GM19324 (cell line): ENCODE data around the gene MVB12A.

Experiments used
- ATAC-seq: cut with Tn5 transposase; IDR thresholded peaks from one replicate; pipeline ENCODE4 v1.9.1; 2021; ENCODE audit warnings: mild to moderate bottlenecking, moderate library complexity; ENCODE audit not compliant: unreplicated experiment, low FRiP score

The MVB12A gene

DNA sequence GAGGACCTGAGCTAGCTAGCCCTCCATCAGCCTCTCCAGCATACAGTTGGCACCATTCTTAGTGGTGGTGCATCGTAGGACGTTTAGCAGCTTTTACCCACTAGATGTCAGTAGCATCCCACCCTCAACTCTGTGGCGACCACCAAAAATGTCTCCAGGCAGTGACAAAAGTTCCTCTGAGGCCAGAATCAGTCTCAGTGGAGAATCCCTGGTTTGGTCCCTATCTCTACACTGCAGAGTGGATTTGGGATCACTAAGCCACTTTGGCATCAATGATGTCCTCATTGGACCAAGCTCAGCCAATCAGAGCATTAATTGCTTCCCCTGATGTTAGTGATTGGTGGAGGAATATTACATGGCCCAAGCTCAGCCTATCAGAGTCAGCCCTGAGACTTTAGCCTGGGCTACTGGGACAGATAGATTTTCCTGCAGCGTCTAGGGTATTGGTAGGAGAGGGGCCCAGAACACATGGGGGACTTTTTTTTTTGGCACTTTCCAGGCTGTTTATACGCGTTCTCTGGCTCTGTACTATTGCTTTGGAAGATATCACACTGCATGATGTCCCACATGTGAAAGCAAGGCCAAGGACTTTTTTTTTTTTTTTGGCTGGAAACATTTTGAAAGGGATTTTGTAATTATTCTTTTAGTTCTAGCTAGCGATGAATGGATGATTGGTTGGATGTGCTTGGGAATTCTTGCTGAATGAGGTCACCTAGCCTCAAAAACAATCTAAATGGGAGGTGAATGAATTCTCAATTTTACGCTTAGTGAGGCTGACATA is 21.6 kb downstream of the MVB12A start:
- no peak for ATAC-seq

DNA sequence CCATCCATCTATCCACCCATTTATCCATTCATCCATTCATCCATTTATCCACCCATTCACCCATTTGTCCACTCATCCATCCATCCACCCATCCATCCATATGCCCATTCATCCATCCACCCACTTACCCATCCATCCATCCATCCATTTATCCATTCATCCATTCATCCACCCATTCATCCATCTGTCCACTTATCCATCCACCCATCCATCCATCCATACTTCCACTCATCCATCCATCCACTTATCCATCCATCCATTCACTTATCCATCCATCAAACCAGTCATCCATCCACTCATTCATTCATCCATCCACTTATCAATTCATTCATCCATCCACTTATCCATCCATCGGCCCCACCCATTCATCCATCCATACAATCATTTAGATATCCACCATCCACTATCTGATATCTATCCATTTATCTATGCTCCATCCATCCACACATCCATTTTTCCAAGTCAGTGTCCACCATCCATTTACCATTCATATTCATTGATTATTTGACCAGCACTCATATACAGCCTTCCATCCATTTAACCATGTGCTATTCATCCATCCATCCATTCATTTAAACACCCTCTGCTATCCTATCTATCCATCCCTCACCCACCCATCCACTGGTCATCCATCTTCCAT is 25.8 kb downstream of the MVB12A start:
- ATAC-seq, result no peak

DNA sequence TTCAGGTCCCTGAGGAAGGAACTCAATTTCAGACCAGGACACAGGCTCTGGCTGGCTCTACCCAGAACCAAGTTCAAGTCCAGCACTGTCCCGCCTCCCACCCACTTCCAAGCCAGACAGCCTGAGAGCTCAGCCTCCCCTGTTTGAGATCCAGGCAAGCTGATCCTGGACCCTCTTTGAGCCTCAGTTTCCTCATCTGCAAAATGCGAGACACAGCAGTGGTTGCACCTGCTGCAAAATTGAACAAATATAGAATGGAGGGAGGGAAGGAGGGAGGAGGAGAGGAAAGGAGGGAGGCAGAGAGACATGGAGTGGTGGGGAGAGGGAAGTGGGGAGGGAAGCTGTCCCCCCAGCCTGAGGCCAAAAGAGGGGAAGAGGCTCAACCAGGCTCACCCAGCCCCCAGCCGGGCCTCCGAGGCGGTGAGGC is 27.9 kb downstream of the MVB12A start:
- ATAC-seq, result no peak

DNA sequence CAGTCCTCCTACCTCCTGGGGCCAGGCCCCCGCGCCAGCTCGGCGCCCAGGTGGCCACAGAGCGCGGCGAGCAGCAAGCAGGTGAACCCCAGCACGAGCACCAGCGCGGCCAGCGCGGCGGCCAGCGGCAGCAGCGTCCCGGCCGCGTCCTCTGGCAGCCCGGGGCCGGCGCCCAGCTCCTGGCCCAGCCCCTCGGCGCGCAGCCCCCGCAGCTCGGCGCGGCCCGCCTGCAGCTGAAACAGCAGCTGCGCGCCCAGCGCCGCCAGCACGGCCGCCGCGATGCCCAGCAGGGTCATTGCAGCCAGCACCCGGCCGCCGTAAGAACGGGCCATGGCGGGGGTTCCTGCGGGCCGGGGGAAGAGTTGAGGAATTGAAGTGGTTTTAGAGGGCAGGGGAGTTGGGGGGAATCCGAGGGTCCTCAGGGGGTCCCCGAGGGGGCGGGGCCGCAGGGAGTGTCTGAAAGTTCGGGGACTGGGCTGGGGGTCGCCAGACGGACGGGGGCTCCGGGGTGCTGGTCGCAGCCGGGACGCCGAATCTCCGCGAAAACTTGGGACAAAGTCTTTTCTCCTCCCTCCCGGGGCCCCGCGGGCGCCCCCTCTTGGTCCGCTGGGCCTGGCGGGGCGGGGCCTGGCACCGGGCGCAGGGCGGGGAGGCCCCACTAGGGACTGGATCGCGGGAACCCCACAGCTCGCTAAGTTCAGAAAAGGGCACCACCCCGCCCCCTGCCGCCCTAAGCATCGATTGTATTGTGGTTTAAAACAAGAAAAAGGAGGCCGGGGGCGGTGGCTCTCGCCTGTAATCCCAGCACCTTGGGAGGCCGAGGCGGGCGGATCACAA is 28.5 kb downstream of the MVB12A start, which contains the start of gene TMEM221:
TSS of gene TMEM221 (minus strand) at position 538 of the 837 bp plus-strand sequence. CDS start at position 332, 206 bp downstream.
- ATAC-seq, result no peak

DNA sequence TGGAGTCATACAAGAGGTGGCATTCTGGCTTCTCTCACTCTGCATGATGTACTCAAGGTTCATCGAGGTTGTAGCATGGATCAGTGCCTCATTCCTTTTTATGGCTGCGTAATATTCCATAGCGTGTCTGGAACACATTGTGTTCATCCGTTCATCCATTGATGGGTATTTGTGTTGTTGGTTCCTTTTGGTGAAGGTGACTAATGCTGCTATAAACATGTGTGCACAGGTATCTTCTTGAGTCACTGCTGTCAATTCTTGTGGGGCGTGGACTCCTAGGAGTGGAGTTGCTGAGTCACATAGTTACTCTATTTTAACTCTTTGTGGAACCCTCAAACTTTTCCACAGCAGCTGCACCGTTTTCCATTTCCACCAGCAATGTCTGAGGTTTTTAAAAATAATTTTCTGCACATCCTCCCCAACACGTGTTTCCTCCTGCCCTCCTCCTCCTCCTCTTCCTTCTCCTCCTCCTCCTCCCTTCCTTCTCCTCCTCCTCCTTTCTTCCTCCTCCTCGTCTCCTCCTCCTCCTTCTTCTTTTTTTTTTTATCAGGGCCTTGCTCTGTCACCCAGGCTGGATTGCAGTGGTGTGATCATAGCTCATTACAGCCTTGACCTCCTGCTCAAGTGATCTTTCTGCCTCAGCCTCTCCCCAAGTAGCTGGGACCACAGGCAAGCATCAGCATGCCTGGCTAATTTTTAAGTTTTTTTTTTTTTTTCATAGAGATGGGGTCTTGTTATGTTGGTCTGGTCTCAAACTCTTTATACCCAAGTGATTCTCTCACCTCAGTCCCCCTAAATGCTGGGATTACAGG is 30.6 kb downstream of the MVB12A start:
- no peak for ATAC-seq

DNA sequence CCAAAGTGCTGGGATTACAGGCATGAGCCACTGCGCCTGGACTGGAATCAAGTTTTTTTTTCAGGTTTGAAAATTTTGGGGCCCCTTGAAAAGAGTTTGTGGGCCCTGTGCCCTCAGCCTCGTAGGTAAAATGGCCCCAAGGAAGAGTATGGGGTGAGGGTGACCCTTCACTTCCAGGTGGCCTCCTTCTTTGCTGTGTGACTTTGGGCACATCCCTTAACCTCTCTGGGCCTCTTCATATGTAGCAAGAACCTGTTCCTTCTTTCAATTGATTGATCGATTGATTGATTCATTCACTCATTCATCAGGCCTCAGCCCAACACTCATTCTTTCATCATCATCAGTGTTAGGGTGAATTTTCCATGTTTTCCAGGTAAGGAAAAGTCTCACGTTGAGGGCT is 32.0 kb downstream of the MVB12A start:
- no peak for ATAC-seq

DNA sequence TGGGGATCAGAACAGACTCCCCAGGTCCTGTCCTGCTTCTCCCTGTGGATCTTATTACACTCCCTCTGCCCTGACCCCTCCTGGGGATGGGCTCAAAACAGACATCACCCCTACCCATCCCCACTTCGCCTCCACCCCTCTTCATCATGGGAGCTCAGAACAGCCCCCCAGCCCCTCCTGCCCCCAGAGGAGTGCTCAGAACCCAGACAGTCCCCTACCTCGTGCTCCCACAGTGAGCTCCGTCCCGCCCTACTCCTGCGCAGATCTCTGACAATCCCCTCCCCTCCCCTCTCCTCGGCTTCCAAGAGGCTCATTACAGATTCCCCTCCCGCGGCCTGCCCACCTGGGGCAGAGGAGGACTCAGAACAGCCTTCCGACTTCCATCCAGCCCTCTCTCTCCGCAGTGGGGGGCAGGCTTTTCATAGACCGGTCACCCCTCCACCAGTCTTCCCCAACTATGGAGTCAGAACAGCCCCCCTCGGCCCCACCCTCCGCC is 34.8 kb downstream of the MVB12A start:
- ATAC-seq, result no peak

DNA sequence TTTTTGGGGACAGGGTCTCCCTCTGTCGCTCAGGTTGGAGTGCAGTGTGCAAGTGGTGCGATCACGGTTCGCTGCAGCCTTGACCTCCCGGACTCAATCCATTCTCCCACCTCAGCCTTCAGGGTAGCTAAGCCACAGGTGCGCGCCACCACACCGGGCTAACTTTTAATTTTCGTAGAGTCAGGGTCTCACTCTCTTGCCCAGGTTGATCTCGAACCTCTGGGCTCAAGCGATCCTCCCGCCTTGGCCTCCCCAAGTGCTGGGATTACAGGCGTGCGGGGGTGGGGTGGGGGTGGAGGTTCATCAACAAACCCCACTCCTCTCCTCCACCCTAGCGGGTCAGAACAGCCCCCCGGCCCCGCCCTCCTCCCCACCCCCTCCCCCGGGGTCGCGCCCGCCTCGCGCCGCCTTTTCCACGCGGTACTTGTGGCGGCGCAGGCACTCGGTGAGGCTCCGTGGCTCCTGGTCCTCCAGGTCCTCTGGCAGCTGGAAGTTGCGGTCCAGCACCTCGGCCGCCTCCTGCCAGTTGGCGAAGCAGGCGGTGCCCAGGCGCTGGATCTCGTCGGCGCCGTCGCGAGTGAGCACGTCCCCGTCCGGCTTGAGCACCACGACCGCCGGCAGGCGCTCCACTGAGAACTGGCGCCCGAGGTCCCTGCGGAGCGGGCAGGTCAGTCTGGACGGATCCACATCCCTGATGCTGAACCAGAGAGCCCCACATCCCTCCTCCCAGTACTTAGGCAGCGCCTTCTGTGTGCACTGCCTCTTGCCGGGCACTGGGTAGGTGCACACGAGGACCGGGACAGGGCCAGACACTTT is 35.7 kb downstream of the MVB12A start:
- no peak for ATAC-seq

DNA sequence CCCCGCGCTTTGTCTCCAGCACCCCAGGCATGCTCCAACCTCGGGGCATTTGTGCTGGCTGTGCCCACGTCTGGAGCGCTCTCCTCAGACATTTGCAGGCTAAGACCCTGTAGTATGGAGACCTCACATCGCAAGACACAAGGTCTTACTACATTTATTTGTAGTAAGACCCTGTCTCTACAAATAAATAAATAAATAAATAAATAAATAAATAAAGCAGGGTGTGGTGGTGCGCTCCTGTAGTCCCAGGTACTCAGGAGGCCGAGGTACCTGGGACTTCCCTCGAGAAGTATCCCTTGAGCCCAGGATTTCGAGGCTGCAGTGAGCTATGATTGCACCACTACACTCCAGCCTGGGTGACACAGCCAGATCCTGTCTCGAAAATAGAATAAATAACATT is 36.3 kb downstream of the MVB12A start:
- ATAC-seq, result no peak

DNA sequence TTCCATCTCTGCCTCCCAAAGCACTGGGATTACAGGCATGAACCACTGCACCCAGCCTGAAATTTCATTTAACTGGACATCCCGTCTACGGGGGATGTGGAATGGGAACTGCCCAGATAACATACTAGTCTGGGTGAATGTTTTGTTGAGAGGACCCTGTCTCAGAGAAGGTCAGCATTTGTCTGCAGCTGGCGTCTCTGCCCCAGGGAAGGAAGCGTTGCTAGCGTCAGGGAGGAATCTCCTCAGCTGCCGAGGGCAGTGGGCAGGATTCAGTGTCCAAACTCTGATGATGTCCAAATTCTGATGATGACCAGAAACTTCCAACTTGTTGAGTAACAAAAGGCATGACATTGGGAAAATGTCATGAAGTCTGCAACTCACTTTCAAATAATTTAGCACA is 37.8 kb downstream of the MVB12A start:
- ATAC-seq, result no peak

DNA sequence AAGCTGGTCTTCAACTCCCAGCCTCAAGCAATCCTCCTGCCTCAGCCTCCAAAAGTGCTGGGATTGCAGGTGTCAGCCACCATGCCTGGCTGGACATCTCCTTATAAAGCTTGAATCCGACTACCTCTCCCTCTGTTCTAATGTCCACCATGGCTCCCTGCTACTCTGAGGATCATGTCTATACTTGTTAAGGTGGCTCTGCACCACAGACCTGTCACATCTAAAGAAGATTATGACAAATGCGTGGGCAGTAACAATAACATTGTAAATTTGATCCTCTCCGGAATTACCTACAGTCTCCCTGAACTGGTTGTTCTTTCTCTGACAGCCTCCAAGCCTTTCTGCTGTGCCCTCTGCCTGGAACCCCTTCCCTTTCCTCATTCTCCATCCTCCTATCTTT is 39.1 kb downstream of the MVB12A start:
- ATAC-seq, result no peak

DNA sequence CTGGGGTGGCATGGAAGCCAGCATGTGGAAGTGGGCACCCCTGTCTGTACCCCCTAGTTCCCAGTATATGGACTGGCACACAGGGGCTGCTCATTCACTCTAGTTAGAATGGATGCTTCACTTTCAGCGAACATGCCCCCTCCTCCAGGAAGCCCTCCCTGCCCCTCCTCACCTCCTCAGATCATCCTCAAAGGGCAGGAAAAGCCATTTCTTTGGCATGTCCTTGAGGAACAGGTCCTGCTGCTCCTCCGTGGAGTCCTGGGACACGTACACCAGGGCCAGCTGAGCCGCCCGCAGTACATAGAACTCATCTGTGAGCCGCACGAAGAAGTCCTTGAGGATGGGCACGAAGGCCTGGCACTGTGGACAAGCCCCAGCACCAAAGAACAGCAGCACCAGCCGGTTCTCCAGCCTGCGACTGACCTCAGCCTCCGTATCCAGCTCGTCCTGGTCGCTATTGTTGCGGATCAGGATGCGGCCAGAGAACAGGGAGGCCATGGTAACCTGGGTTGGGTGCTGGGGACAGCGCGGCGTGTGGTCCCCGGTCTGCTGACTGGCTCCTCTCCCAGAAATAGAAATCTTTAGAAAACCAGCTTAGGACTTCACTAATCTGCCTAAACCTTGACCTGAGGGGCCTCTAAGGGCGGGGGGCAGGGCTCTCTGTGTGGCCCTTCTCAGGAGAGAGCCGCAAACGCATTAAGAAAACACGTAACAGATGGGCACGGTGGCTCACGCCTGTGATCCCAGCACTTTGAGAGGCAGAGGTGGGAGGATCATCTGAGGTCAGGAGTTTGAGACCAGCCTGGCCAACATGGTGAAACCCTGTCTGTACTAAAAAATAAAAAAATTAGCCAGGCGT is 40.8 kb downstream of the MVB12A start, which contains the start of gene NXNL1:
TSS of gene NXNL1 (minus strand) at position 555 of the 859 bp plus-strand sequence. CDS start at position 498, 57 bp downstream.
- no peak for ATAC-seq

DNA sequence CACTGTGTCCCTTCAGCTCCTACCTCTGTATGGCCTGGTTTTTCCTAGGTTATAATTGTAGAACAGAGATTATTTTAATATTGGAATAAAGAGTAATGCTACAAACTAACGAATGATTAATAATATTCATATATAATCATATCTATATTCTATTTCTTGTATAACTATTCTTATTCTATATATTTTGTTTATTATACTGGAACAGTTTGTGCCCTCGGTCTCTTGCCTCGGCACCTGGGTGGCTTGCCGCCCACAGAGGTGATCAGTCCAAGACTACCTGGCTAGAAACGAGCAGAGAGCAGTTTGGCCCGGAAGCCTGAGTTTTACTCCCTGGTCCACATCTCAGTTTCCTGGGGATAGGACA is 46.6 kb downstream of the MVB12A start:
- no peak for ATAC-seq

DNA sequence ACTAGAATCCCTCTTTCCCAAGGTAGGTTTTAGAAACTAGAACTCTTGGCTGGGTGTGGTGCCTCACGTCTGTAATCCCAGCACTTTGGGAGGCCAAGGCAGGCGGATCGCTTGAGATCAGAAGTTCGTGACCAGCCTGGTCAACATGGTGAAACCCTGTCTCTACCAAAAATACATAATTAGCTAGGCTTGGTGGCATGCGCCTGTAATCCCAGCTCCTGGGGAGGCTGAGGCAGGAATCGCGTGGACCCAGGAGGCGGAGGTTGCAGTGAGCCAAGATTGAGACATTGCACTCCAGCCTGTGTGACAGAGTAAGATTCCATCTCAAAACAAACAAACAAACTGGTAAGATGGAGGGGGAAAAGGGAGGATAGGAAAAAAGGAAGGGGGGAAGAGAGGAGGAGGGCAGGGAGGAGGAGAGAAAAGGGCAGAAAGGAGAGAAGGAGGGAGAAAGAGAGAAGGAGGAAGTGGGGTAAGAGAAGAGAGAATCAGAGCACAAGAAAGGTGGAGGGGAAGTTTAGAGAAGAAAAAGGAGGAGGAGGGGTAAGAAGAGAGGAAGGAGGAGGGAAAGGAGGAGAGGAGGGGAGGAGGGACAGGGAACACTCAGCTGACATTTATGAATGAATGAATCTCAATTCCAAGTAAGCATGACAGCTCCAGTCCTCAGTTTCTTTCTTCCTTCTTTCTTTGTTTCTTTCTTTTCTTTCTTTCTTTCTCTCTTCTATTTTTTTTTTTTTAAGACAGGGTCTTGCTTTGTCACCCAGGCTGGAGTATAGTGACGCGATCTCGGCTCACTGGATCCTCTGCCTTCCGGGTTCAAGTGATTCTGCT is 47.8 kb downstream of the MVB12A start:
- no peak for ATAC-seq

DNA sequence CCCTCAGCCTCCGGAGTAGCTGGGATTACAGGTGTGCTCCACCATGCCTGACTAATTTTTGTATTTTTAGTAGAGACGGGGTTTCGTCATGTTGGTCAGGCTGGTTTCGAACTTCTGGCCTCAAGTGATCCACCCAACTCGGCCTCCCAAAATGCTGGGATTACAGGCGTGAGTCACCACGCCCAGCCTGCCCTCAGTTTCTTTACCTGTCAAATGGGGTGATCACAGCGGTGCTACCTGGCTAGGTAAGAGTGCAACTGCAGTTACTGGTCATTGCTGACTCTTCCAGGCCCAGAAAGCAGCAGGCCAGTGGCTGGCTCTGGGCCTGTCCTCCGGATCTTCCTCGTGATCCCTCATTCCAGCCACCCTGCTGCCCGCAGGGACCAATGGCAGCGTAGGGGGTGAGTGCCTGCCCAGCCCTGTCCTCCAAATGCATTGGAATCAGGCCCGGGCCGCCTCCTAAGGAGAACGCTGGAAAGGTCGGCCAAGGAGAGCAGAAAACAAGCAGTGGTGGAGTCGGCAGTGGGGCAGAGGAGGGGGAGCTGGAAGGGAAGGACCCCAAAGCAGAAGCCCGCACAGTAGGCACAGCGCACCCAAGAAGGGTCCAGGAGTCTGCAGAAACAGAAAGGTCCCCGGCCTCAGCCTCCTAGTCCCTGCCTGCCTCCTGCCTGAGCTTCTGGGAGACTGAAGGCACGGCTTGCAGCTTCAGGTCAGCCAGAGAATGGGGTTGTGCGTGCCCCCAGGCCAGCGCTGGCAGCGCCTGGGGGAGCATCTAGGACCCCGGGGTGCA is 48.6 kb downstream of the MVB12A start:
- ATAC-seq, result no peak

DNA sequence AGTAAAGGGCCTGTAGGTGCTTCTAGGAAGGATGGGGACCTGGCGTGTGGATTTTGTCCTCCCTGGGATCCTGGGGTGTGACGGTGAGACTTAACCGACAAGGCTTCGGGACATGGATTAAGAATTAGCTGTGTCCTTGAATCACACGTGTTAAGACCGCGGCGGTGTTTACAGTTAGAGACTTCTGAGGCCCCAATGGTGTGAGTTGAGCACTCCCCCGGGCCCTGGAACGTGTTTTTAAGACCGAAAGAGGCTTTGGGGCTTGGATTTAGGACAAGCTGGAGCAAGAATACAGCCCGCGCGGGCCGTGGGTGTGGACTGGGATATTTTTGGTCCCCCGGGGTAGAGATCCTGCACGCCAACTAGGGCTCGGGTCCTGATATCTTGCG is 49.2 kb downstream of the MVB12A start:
- ATAC-seq, result no peak
